Activated CD4-positive, alpha-beta T cell treated with anti-CD3 and anti-CD28 coated beads, Interleukin-10, Interleukin-2, amounts not matched to agents 100 ng/mL and 50 ng/mL, durations not matched to agents 16 hours and 8 hours (primary cell): ENCODE measurements around the gene CCDC179.
A peak's percentile ranks its signal among the peaks of the same experiment; 100 is the strongest.

Experiments used
- DNase-seq: peaks from one replicate; pipeline ENCODE4 v3.0.0-alpha.2; 2020

CCDC179 gene

DNA sequence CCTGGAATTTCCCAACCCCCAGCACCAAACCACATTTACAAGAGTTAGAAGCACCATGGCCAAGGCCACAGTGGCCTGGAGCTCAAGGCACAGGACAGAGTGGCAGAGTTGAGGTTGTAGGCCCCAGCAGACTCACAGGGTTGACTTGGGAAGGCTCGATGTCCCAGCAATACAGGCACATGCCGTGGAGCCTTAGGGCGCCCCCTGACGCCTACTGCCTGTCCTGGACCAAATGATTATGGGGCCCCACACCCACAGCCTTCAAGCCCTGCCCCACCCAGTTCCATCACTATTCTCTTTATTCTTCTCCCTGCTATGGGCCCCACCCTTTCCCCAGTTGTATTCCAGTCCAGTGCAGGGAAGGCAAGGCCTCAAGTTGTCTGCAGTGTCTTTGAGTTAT lies at the start of gene CCDC179:
Gene CCDC179 (minus strand): TSS at position 234 of the 400 bp plus-strand sequence. CDS start 53 bp downstream, at position 181.
- no peak for DNase-seq

DNA sequence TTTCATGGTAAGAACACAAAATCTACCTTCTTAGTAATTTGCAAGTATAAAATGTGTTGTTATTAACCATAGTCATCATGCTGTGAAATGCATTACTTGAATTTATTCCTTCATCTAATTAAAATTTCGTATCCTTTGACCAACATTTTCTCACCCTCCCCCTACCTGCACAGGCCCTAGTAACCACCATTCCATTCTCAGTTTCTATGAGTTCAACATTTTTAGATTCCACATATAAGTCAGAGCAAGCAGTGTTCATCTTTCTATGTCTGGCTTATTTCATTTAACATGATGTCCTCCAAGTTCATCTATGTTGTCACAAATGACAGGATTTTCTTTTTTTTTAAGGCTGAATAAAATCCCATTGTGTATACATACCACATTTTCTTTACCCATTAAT lies 43.5 kb upstream of the CCDC179 start:
- DNase-seq = no peak

DNA sequence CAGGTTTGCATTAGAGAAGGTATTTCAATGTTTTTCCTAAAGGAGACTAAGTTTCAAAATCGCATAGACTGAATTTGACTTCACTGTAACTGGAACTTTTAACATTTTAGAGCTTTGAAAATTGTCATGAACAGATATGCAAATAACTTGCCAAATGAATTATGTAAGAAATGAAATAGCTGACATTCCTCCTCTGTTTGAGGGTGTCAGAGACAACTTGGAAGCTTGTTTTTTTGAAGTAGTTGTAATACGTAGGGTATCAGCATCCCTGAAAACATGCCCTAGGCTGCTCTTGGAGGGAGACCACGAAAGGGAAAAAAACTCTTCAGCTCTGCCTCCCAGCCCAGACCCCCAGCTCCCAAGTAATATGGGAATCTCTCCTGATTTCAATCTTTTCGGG lies 41.3 kb upstream of the CCDC179 start:
- DNase-seq = no peak

DNA sequence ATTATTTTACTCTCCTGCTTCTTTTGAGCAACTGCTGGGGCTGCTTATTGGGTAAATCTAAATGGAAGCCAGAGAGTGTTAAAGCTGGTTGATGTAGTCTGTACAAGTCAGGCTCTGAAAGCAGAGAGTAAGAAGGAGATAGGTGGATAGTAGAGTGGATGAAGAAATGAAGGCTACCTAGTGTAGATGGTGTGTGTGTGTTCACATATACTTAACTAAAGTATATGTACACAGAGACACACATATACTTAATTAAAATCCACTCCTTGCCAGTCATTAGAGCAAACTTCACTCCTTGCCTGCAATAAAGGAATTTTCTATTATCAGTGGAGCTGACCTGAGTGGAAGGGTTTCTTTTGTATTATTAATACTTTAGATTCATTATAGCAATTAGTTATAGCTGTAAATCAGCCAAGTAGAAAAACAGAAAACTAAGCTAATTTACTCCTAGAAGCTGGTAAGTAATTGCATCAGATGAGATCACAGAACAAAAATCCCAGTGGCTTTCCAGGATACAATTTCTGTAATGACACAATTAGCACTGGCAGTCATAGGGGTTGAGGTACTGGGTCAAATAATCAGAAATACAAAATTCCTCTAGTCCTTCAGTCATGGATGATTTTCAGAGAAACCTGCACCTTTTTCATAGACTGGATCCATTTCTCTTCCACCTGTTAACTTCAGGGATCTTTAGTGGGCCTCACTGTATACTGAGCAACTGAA lies 40.7 kb upstream of the CCDC179 start:
- no peak for DNase-seq

DNA sequence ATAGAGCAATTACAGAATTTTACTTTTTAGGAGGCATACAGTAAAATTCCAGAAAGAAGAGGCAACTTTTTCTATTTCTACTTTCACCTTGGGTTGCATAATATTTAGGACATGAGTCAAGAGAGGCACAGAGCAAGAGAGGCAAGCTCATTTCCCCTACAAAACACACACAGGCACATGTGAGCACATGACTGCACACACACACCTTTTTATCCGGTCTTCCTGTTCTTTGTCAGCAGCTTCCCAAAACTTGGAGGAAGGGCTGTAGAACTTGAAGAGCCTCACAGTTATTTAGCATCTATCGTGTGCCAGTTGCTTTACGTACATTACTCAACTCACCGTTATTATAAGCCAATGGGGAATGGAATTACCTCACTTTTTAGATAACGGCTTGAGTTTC lies 37.8 kb upstream of the CCDC179 start:
- no peak for DNase-seq

DNA sequence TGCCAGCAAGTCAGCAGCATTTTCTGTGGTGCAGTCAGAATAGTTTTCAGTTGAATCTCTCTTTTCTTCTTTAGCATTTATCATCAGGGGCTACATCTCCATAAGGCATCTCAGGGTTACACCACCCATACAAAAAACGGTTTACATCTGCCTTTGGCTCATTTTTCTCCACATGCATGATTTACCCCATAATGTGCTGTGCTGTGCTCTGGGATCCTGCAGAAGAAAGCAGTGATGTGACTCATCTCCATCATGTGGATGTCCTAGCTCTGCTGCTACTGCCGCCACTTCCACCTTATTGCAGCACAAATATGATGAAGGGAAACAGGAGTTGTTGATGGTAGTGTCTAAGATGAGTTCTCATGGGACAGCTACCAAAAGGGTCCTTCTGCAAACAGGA lies 30.0 kb upstream of the CCDC179 start:
- DNase-seq = no peak

DNA sequence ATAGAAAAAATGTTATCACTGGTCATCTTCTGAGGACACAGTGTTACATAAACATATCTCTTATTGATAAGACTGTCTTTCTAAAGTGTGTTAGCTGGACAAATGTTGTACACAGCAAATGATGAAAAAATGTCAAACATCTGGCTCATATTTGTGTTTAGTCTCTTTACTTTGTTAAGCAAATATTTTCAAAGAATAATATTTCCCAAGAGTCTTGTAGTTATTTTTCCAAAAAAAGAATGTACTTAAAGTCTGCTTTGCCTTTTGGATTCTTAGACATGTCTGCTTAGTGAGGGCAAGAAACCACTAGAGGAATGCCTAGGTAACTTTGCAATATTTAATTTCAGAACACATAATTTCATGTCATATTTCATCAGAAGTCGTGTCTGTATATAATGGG lies 23.9 kb upstream of the CCDC179 start:
- DNase-seq = no peak

DNA sequence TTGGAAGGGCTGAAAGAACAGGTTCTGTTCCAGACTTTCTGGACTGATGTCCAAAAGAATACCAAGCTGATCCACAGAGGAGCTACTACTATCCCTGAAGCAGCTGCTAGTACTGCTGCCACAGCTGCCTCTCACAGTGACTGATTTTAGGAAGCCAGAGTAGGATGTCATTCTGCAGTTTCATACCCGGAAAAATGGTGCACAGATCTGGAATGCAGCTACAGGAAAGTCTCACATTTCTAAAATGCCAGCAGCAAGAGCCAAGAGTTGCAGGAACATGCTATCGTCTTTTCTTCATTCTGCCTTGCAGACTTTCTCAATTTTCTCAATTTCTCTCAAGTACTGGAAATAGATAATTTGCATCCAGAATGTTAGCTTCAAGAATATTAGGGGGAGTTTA lies 19.4 kb upstream of the CCDC179 start:
- DNase-seq = no peak

DNA sequence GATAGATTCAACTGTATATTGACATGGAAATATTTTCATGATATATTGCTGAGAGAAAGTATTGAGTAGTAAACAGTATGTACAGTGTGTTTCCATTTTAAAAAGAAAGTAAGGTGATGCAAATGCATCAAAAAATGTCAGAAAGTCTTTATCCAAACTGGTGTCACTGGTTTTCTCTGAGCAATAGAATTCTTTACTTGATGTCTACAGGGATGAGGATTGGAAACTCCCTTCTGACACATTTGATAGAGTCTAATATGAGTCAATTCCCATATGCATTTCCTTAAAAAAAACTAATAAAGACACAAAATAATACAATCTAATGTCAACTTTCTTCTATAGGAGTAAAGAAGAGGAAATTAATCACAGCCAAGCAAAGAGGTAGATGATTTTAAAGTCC lies 18.3 kb upstream of the CCDC179 start:
- DNase-seq = no peak

DNA sequence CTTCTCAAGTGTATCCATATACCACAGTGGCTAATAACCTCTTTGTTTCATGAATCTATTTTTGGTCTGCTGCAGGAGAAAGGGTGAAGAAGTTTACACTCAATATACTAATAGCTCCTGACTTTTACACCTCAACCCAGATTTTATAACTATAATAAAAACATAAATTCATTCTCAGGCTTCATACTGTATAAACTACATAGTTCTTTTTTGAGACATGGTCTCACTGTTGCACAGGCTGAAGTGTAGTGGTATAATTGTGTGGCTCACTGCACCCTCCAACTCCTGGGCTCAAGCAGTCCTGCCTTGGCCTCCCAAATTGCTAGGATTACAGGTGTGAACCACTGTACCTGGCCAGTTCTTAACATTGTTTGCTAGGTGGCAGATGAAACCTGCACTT lies 17.8 kb upstream of the CCDC179 start:
- no peak for DNase-seq

DNA sequence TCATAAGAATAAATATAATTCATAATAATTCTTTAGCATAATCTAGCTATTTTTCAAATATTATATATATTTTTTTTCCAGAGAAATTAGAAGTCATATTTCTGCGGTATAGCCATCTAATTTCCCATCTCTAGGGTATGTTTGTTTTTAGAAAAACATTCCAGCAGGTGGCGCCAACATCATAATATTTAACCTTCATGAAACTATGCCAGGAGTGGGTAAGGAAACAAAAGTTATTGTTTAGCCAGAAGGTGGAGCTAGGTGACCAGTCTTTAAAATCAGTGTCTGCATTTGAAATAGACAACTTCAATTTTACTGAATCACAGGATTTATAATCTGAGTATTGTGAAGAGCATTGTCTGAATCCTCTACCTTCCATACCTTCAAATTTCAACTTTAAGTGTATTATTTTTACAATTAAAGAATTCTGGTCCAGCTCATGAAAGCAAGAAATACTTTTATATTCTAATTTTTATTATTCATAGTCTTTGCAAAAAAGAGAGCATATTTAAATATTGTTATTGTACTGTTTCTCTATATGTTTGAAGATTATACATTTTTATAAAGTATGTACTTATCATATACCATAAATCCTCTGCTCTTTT lies 15.7 kb upstream of the CCDC179 start:
- peak; percentile 80 for DNase-seq

DNA sequence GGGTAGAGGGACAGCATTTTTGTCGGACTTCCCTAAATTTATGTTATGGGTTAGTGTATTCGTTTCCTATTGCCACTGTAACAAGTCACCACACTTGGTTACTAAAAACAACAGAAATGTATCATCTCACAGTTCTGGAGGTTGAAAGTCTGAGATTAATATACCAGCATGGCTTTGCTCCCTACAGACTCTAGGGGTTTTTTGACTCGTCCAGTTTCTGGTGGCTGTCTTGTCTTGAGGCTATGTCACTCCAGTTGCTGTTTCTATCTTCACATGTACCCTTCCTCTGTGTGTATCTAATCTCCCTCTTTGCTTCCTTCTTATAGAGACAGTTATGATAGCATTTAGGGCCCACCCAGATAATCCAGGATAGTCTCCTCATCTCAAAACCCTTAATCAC lies 9.1 kb upstream of the CCDC179 start:
- no peak for DNase-seq

DNA sequence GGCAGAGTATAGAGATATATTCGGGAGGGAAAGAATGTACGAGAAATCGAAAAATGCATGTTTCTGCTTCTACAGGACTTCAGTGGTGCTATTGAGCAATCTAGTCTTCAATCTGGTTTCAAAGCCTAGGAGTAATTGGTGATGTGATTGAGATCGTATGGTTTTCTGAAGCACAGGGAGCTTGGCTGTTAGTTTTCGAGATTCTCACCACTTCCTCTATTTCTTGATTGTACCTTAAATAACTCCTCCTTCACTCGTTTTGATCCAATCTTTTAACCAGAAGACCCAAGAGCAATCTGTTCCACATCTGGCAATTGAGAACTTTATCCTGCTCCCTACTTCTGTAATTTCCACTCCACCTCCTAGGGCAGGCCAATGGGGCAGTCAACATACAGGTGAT lies 518 bp downstream of the CCDC179 start:
- no peak for DNase-seq

DNA sequence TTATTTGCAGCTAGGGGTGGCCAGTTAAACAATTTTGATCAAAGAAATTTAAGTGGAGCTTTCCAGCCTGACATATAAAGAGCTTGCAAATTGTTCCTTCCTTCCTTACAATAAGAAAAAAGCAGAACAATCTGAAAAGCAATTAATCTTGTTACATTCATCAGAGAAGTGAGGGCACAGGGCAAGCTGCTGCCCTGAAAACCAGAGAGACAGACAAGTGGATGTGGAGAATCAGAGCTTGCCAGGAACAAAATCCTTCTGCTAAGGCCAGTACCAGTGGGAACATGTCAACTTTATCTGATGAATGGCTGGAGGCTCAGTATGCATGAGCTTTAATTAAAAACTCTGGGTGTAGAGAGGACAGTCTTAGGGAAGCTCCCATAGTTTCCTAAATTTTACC lies 8.8 kb downstream of the CCDC179 start:
- DNase-seq = no peak

DNA sequence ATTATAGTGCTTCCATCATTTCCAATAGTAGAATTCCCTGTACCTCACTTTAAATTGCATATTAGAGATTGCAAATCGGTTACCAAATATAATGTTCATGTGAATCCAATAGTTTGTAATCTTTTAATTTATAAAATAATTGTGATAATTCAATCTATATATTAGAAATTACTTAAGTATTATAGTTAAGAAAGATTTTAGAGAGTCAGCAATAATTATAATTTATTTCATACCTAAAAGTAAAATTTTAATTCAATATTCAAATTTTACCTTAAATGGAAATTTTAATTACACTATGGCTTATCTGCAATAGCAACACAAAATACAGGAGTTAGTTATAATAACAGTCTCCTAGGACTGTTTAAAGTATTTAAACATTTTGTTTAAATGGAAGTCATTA lies 13.5 kb downstream of the CCDC179 start:
- no peak for DNase-seq

DNA sequence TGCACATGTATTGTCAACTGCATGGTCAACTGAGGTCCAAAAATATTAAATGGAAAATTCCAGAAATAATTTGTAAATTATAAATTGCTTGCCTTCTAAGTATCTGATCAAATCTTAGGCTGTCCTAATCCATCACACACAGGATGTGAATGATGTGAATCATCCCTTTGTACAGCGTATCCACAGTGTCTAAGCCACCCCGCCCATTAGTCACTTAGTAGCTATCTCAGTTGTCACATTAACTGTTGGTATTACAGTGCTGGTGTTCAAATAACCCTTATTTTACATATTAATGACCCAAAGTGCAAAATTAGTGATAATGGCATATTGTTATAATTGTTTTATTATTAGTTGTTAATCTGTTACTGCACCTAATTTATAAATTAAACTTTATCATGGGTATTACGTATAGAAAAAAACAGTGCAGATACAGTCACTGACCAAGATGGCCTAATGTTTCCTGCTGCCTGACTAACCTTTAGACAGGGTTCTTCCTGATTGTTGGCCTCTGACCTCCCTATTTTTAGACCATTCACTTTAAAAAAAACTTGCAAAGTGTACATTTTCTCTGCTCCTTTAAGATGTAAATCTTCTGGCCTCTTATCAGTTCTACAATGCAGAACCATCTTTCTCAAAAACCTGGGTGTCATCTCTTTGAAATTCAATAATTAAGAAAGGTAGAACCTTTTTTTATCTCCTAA lies 27.8 kb downstream of the CCDC179 start:
- no peak for DNase-seq

DNA sequence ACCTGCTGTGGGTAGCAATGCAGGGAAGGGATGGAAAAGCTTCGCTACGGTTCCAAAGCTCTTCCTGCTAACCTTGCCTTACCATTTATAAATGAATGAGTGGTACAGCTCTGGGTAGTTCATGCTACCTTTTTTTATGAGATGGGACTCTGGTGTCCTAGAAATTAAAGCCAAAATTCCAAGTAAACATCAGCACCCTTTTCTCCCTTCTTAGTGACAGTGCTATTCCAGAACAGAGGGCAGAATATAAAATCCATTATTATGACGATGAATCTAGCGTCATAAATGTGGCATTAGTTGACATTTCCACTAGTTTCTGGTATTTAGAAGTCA lies 30.2 kb downstream of the CCDC179 start:
- no peak for DNase-seq

DNA sequence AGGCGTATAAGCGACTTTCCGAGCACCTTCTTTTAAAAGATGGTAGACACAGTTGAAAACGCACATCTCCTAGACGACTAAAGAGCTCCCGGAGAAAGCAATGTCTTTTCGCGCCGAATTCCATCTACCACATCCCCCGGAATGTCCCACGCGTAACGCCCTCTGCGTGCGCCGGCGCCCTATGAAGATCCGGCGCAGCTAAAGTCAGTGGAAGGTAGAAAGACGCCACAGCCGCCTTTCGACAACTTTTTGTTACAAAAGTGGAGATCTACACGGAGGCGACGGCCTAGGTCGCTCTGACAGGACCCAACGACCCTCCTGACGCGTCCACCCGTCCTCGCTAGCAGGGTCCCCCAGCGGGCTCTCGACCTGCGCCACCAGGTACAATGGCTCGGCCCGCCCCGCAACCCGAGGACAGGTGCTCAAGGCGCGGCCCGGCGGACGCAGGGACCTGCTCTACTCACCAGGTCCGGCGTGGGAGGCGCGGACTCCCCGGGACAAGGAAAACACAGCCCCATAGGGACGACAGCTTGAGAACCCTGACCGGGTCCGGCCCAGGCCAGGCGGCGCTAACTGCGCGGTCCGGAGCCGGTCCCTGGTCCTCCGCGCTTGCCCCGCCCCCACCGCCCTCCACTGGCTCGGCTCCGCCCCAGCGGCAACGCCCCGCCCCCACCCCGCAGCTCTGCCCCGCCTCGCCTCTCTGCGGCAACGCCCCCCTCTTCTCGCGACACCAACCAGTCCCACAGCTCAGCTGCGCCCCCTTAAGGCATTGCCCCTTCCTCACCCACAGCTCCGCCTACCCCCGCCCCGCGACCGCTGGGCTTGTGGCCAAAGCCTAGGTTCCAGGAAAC lies 30.8 kb downstream of the CCDC179 start, which contains the start of gene SVIP:
Gene SVIP (minus strand): TSS at position 571 of the 851 bp plus-strand sequence. CDS start 53 bp downstream, at position 518.
- peak; percentile 96 for DNase-seq

DNA sequence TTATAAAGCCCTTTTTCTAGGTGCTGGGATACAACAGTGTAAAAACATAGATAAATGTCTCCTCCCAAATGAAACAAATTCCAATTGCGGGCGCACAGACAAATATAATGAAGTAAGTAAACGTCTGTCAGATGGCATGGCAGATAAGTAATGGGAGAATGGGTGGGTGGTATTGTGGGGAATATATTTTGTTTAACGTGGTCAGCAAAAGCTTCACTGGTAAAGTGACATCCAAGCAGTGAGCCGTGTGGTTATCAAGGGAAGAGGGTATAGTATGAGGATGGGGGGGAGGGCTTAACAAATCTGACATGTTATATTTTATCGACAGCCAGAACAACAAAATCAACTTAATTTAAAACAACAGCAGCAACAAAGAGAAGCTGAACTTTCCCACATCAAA lies 31.9 kb downstream of the CCDC179 start:
- peak; percentile 9 for DNase-seq

DNA sequence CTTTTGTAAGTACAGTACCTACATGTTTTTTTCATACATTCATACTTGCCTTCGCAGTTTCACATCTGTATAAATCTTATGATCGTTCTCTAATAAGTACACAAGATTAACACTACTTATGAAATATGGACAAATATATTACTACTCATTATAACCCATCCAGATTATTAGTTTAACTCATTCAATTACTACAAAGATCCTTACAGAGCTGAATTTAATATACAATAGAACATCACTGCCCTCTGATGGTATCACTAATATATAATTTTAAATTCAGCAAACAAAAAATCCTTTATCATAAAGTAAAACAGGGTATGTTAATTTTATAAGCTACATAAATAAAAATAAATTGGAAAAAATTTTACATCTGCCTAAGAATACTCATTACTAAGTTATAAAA lies 38.1 kb downstream of the CCDC179 start:
- DNase-seq = no peak

DNA sequence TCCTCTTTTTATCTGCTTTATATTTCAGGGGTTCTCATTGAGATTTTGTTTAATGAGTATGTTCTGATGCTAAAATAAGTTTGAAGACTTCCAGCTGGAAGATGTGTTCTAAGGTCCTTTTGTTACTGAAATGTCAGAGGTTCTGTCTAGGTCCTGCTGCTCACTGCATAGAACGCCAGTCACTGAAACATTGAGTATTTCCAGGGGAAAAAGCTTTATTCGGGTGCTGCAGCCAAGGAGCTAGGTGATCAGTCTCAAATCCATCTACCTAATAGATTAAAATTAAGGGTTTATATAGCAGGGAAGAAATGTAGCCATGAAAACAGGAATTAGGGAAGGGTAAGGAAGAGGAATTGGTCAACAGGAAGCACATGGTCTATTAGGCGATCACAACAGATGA lies 50.4 kb downstream of the CCDC179 start:
- DNase-seq = no peak

DNA sequence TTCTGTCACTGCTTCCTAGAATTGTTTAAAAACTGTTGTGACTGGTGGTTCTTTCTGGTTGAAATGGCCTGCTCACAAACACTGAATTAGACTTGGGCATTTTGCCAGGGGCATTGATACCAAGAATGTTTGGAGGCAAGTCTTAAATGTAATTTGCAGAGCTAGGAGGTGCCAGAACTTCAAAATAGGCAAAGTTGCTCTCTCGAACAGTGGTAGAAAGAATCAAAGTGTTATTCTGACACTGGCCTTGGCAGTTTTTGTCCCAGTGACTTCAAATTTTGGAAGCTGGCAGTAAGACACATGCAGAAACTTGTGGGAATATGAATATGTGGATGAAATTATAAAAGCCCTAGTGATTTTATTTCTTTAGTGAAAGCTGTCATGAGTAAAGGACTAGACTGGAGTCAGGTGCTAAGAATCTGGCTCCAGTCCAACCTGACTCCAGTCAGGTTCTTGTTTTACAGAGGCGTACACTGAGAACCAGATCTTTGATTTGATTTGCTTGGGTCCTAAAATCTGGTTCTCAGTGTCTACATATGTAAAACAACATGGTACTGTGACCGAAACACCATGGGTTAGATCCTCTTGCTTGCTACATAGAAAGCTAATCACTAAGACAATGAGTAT lies 51.6 kb downstream of the CCDC179 start:
- DNase-seq = no peak
